GM20431 (cell line): Measurements from ENCODE around the gene GPSM3.
"Not testable (repeated sequence)": the region's sequence is repeated elsewhere in the genome, so short reads cannot be mapped to it uniquely, and the experiment has no call there.

Experiments used
- in situ Hi-C: fragments of 300-500 bp; cut with MseI, MboI; formaldehyde crosslinking; loops from one replicate; pipeline ENCODE4 v1.15.0; 2020; ENCODE audit warnings: low sequenced_read_pairs; ENCODE audit not compliant: unreplicated experiment

The GPSM3 gene

DNA sequence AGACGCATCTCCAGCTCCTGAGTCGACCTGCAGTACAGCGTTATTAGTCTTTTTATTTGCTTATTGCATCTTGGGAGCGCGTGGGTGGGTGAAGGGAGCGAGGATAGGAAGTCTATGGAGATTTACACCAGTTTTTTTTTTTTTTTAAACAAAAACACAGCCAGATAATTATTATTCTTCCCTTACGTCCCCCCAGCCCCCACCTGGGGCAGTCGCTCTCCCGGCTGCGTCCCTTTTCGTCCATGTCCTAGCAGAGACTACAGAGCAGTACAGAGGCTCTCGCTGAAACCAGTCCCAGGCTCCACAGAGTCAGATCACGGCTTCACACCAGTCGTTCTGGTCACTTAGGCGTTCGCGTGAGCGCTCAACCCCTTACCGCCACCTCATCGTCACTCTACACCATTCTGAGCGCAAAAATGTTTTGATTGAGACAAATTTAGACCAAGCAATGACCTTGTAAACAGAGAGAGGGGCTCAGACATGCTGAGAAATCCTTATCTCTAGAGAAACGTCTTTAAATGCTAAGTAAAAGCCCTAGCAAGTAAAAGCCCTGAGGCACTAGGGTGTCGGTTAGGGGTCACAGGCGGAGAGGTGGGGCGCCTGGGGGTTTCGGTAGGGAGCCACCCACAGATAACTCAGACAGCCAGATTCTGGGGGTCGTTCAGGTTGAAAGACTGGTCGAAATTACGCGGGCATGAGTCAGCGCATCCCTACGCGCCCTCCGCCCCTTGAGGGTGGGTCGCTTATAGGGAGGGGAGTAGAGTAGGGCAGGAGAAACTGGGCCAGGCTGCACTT is 39.5 kb downstream of the GPSM3 start:
- in situ Hi-C loops: no loop called here

DNA sequence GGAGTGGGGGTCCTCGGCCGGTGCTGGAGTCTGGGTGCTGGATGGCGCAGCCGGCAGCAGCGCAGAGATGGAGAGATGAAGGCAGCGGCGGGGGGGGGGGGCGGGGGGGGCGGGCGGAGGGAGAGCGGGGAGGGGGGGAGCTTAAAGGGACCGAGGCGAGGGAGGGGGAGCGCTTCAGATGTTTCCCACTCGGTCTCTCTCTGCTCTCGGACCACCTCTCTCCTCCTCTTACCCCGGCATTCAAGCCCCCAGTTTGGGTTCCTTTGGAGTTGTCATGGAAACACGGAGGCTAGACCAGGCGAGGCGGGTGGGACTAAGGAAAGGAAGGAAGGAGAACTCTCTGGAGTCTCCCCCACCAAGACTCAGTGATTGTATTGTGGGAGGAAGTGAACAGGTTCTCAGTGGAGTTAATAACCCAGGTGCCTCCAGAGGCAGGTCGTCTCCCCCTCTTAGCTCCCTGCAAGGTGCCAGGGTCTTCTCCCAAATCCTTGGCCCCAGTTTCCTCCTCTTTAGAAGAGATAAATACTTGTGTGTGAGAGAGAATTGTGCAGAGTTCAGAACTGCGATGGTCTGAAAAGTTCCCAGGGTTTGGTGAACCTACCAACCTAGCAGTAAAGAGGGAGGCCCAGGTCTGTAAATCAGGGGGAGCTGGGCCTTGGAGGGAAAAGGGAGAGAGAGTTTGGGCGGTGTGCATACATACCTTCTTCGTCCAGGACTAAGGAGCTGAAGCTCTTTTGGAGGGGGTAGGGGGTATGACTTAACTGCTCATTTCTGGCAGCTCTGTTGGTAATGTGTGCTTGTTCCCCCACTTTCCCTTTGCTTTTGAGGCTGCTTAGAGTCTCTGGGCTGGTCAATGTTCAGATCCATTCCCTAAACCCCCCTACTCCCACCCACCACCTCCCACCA is 40.3 kb downstream of the GPSM3 start, which contains the start of gene PRRT1:
TSS of gene PRRT1 (minus strand) at position 77 of the 906 bp plus-strand sequence. CDS start 112 bp downstream, outside the sequence.
- in situ Hi-C loops: no loop called here

DNA sequence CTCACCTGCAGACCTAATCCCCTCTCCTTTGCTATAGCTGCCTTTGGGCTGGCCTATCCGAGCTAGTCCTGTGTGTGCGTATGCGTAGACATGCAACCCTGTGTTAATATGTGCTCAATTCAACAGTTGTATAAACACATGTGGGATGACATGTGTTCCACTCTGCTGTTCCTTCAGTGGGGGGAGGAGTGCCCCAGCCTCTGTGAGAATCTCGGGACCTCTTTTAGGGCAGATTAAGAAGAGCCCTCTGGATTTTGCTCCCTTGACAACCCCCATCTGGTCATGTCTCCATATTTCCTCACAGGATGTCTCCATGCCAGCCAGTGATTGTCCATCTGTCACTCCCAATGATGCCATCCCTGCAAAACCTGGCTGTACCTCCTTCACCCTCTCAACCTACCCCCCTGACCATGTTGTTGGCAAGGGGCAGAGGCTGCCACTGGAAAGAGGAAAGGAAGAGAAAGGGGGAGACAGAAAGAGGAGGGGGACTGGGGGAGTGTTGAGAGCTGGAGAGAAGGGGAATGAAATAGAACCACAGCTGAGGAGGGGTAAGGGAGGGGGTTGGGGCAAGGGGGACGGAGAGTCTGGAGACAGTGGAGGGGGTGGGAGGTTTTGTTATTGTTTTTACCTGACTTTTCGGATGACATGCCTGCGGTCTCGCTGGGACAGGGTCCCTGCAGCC is 41.1 kb downstream of the GPSM3 start:
- in situ Hi-C loops: no loop called here

DNA sequence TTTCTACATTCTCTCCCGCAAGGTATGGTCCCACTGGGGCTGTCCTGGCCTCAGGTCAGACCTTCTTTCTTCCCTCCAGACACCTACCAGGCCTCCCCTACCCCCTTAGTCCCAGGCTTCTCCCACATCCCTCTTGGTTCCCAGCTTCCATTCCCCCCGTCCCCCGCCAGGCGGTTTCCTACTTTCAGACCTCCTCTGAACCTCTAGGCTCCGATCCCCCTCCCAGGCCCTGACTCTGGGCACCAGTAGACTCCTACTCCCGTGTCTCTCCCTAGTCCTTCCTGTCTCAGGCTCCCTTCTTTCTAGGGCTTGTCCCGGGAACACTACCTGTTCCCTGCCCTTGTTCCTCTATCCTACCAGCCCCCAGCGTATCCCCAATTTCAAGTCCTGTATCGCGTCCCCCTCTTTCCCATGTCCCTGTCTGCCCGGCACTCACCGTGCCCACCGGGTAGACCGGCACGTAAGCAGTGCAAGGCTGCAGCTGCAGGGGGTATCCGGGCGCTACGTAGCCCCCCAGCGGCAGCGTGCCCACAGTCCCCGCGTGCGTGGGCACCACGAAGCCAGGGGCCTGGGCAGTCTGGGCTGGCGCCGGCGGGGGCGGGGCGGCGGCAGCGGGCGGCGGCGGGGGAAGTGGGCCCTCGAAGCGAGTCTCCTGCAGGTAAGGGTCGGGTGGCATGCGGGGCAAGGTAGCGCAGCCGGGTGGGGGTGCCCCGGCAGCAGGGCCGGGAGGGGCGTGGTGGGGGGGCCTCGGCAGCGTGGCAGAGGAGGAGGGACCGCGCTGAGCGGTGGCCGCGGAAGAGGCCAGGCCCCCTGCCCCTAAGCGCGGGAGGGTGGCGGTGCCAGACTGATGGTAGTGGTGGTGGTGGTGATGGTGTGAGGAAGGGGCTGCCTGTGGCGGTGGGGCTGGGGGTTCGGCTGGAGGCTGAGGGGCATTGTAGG is 42.2 kb downstream of the GPSM3 start:
- in situ Hi-C loops: no loop called here

DNA sequence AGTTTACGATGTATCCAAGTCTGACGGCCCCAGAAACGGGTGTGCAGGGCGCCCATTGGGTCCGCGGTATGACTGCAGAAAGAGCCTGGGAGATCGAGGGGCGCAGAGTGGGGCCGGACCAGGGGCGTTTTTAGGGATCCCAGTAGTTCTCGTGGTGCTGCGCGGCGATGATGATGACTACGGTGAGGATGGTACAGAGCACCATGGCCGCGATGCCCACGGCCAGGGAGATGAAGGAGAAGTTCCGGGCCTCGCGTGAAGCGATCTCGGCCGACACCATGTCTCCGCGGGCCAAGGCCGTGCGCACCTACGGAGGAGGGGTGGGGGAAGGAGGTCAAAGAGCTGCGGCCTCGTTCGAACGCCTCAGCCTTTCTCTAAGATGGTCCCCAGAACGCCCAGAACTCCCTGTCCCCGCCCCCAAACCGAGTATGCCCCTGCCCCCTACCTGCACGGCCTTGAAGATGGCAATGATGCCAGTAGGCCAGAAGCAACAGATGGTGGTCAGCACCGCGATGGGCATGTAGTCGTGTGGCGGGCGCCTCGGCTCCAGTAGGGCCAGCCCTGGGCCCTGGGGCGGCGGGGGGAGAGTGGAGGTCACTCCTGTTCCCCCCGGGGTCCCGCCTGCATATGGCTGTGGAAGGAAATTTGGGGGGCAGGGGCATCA is 43.2 kb downstream of the GPSM3 start:
- in situ Hi-C loops: no loop called here

DNA sequence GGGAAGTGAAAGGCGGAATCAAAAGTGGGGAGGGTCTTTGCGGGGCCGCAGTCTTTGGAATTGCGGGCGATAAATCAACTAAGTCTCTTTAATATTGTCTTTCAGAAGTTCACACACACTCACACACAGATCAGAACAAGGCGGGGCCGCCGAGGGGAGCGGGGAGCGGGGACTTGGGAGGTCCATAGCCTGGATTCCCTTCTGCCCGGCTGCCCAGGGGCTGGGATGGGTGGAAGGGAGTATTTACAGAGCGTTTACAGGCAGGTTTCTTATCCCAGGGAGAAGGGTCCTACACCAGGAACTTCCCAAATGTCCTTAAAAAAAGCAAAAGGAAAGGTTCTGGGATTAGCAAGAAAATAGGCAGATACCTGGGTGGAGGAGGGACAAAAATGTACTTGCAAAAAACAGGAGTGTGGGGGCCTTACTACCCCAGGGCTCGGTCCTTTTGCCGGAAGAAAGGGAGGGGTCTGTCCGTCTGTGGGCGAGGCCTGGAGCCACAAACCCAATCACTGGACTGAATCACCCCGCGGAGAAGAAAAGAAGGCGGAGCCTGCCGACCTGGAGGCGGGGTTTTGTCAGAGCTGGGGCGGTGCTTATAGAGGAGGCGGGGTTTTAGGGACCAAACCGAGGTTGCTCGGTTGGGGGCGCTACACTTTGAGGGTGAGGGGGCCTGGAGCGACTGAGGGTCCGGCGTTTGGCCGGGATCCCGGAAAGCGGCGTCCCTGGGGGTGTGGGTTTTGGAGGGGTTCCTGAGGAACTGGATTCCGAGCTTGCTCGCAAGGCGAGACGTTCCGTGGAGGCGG is 44.0 kb downstream of the GPSM3 start:
- in situ Hi-C loops: no loop called here

DNA sequence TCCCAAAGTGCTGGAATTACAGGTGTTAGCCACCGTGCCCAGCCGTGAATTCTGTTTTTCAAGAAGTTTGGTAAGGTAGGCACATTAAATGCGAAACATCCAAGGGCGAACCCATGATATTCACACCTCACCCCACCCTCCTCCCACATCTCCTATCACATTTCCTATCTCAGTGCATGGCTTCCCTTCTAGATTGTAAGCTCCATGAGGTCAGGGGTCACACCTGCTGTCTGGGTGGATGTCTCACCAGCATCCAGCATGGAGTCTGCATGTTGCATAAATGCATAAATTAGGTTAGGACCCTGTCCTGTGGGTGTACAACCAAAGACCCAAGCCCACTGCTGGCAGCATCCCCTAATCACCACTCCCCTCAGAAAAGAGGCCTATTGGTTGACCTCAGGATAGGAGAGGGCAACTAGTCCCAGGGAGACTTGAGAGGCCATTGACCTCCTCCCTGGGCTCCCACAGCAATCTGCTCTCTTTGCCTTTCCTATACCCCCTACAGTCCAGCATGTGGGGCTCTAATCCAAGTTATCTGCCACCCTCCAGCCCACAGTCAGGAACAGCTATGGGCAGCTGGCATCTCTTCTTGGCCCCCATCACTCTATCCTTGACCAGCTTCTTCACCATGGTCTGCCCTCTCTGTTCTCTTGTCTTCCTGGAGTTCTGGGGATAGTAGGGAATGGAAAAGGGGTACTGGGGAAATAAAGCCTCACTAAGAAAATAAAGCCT is 44.9 kb downstream of the GPSM3 start:
- in situ Hi-C loops: no loop called here

DNA sequence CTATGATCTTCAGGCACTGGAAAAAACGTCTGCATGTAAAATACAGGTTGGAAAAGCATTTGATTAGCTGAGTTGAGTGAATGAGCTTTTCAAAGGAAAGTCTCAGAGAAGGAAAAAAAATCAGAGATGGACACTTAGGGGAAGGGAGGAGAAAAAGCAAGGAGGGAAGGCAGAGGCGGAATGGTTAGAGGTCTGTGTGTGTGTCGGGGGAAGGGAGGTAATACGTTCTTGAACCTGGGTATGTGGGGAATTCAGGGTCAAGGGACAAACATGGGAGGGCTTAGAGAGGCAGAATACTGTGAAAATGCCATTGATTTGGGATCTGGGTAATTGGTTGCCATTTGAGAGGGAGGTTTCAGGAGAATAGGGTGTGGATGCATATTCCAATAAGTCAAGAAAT is 45.8 kb downstream of the GPSM3 start:
- in situ Hi-C loops: no loop called here

DNA sequence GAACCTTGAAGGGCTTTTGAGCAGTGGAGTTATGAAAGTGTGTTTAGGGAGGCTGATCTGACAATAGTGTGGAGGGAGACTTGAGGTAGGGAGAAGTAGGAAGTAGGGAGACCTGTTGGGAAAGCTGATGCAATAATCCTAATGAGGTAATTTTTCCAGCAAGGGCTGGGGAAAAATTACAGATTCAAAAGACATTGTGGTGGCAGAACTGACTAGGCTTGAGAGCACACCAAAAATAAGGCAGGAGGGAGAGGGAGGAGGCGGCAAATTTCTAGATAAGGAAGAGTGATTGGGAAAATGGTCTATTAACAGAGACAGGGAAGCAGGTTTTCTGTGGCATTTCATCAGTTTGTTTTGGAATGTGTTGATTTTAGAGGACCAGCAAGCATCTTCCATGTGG is 46.2 kb downstream of the GPSM3 start:
- in situ Hi-C loops: no loop called here

DNA sequence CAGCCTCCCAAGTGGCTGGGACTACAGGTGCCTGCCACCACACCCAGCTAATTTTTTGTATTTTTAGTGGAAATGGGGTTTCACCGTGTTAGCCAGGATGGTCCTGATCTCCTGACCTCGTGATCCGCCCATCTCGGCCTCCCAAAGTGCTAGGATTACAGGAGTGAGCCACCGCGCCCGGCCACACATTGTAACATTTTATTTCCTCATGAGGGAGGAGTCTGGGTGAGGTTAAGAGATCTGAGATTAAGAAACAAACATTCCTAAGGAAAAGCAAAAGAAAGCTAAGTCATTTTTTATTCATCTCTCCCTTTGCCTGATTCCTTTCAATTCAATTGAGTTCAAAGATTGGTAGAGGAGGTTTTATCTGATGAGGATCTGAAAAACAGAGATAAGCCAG is 48.2 kb downstream of the GPSM3 start:
- in situ Hi-C loops: not testable (repeated sequence)
